Thoracic aorta (tissue), 2 donors: ENCODE data around the gene GRK3. TPM values are rescaled to one million over a fixed set of nuclear protein-coding genes. Genes with fewer than 3 reads are reported as not detected.

ENCODE experiments used
- ATAC-seq: fragments of 150-250 bp; one replicate; pipeline ENCODE4 v1.8.0; 2017; ENCODE audit warnings: low read depth; ENCODE audit not compliant: insufficient number of reproducible peaks, low FRiP score
- DNase-seq: peaks from one replicate; pipeline ENCODE4 v3.0.0-alpha.2; 2020; ENCODE audit warnings: low spot score
- H3K27ac ChIP-seq, 2 donors: fragments of 200-600 bp; sonication (generic); 1 replicate in 1 of 2; 2 replicates in 1 of 2; pipeline ENCODE4 v1.5.1; 2016; ENCODE audit warnings: mild to moderate bottlenecking in 2 of 2, moderate library complexity in 2 of 2
- H3K27me3 ChIP-seq: fragments of 200-600 bp; sonication (generic); replicated peaks from 2 replicates; pipeline ENCODE4 v1.6.0; 2016; ENCODE audit warnings: mild to moderate bottlenecking; ENCODE audit not compliant: insufficient read depth
- H3K36me3 ChIP-seq: fragments of 200-600 bp; sonication (generic); one replicate; pipeline ENCODE4 v1.5.1; 2016
- H3K4me1 ChIP-seq, 2 donors: fragments of 200-600 bp; sonication (generic); 1 replicate in 1 of 2; 2 replicates in 1 of 2; pipeline versions ENCODE4 v1.5.1 to v1.6.0; 2016; ENCODE audit warnings: low read depth in 2 of 2, mild to moderate bottlenecking in 1 of 2; ENCODE audit not compliant: control insufficient read depth in 1 of 2
- H3K4me3 ChIP-seq: fragments of 200-600 bp; sonication (generic); 2 replicates; pipeline ENCODE4 v1.5.1; 2016; ENCODE audit warnings: mild to moderate bottlenecking
- H3K9me3 ChIP-seq: fragments of 200-600 bp; sonication (generic); 2 replicates; pipeline ENCODE4 v1.5.1; 2016
- CTCF ChIP-seq: fragments of 200-600 bp; sonication (generic); IDR thresholded peaks from one replicate; pipeline ENCODE4 v1.5.1; 2019; ENCODE audit warnings: antibody characterized with exemption
- total RNA-seq, 2 donors: library from RNA; depleted of rRNA; stranded (reverse); fragments of >200 nt; gene quantifications; one replicate each; pipeline versions ENCODE4 v1.1.0 to v1.2.3, GENCODE V29; 2016

GRK3 gene
- total RNA-seq, 2 donors from 2014 or later = 4.4 to 4.6 TPM

- TF ChIP-seq CTCF = no peak
Observed at GRCh38 chr22:25753252-25753651, 188.8 kb downstream of the GRK3 start.

DNA sequence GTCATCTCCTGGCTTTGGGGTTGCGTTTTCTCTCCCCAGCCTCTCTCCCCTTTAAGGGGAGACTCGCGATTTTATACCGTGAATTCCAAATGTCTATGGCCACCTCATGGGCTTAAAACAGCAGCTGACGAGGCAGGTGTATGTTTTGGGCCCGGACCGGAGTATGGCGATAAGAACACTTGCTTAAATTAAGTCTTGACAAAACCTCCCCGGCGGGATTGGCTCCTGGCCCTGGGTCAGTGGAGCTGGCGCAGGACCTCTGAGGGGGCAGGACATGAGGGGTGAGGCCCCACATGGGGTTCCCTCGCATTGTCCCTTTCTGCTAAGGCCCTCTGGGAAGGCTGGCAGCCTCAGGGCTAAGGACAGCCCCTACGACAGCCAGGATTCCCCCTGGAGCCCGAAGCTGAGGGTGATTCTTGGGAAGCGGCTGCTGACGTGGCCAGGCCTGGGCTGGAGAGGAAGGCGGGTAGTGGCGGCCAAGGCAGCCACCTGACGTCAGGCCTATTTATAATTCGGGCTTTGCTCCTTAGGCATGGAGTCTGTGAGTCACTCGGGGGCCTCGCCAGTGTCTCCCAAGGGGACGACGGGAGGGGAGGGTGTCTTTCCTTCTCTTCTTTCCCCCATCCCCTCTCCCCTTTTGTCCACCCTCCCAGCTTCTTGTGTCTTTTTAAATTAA, 190.2 kb downstream of the GRK3 start:
- Histone ChIP-seq H3K4me3 (peak overlapping the region; percentile 55), H3K27ac (peak overlapping the region; percentile 82 to 90), H3K27me3 (no peaks in the 10 kb centered on the region), H3K4me1 (peaks cover 13 to 67% of the 10 kb centered on the region in 2 donors), H3K36me3 (no peaks in the 10 kb centered on the region), H3K9me3 (no peaks in the 10 kb centered on the region)
- ATAC-seq (peak; percentile 71), DNase-seq (peak; percentile 85)
- TF ChIP-seq CTCF = no peak

More at GRCh38 chr22:25753252-25753651, 188.8 kb downstream of the GRK3 start:
- peak overlapping the region in 1 of 2 donors; percentile 82 for H3K27ac ChIP-seq
- H3K27me3 ChIP-seq = no peaks in the 10 kb centered on the region
- no peak overlapping the region for H3K4me3 ChIP-seq
- DNase-seq (no peak), ATAC-seq (no peak)
- no peaks in the 10 kb centered on the region for H3K9me3 ChIP-seq
- no peaks in the 10 kb centered on the region for H3K36me3 ChIP-seq
- peaks cover 8 to 68% of the 10 kb centered on the region in 2 donors for H3K4me1 ChIP-seq

DNA sequence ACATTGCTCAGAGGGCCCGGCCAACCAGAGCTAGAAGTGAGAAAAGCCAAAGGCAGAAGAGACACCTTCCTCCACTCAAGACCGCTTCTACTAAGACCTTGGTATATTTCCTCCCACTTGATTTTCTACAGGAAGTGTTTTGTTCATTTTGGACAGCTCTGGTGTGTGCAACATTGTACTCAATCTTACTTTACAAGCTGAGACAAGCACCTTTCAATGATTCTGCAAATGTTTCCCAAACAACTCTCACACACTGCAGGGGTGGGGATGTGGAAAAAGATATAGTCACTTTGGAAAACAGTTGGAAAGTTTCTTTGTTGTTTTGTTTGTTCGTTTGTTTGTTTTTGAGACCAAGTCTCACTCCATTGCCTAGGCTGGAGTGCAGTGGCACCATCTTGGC, 193.2 kb downstream of the GRK3 start:
- H3K27ac ChIP-seq = peak overlapping the region; percentile 52 to 90
- no peaks in the 10 kb centered on the region for H3K27me3 ChIP-seq
- DNase-seq (no peak), ATAC-seq (no peak)
- H3K9me3 ChIP-seq = no peaks in the 10 kb centered on the region
- TF ChIP-seq CTCF = no peak
- peaks cover 6% of the 10 kb centered on the region for H3K36me3 ChIP-seq
- no peak overlapping the region for H3K4me3 ChIP-seq
- peaks cover 14 to 59% of the 10 kb centered on the region in 2 donors for H3K4me1 ChIP-seq

- peaks cover 14 to 59% of the 10 kb centered on the region in 2 donors for H3K4me1 ChIP-seq
- ATAC-seq = no peak
- DNase-seq = no peak
- H3K36me3 ChIP-seq = peaks cover 12% of the 10 kb centered on the region
- no peak for TF ChIP-seq CTCF
- no peak overlapping the region for H3K4me3 ChIP-seq
- H3K27me3 ChIP-seq = no peaks in the 10 kb centered on the region
- H3K27ac ChIP-seq = peak overlapping the region; percentile 73 to 90
- no peaks in the 10 kb centered on the region for H3K9me3 ChIP-seq
Observed at GRCh38 chr22:25758316-25758715, 193.8 kb downstream of the GRK3 start.

- Histone ChIP-seq H3K4me1 (peaks cover 14 to 47% of the 10 kb centered on the region in 2 donors), H3K36me3 (peaks cover 18% of the 10 kb centered on the region), H3K27me3 (no peaks in the 10 kb centered on the region), H3K9me3 (no peaks in the 10 kb centered on the region), H3K27ac (peak overlapping the region; percentile 73 to 90), H3K4me3 (no peak overlapping the region)
- DNase-seq (peak; percentile 44), ATAC-seq (peak; percentile 93)
- TF ChIP-seq CTCF = no peak
Observed at GRCh38 chr22:25759825-25760231, 195.4 kb downstream of the GRK3 start.
